NCI-H345 (cell line): ENCODE data around the gene SETSIP.
"Not testable (repeated sequence)": the region's sequence is repeated elsewhere in the genome, so short reads cannot be mapped to it uniquely, and the experiment has no call there.

ENCODE experiments used
- DNase-seq: peaks from one replicate; lab custom pipeline; 2025; lab: John Stamatoyannopoulos, UW

The SETSIP gene, protein sequence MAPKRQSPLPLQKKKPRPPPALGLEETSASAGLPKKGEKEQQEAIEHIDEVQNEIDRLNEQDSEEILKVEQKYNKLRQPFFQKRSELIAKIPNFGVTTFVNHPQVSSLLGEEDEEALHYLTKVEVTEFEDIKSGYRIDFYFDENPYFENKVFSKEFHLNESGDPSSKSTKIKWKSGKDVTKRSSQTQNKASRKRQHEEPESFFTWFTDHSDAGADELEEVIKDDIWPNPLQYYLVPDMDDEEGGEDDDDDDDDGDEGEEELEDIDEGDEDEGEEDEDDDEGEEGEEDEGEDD

DNA sequence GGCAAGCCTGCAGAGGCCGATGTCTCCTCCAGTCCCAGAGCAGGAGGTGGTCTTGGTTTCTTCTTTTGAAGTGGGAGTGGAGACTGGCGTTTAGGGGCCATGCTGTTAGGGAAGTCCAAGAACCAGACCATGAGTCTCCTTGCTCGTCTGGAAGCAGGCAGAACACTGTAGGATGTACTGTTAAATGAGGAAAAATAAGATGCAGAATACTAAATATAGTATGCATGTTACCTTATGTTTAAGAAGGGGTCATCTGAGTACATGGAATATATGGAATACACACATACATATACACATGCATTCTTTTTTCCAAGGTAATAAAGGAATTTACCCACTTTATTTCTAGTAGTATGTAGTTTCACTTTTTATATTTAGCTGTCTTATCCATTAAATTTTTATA, at the start of gene SETSIP:
SETSIP (minus strand) TSS at position 101 of the 400 bp plus-strand sequence; CDS start at position 101, 0 bp downstream.
- DNase-seq = no peak

- no peak for DNase-seq
Measured at GRCh38 chr1:92123868-92124267, 48.7 kb upstream of the SETSIP start.

DNA sequence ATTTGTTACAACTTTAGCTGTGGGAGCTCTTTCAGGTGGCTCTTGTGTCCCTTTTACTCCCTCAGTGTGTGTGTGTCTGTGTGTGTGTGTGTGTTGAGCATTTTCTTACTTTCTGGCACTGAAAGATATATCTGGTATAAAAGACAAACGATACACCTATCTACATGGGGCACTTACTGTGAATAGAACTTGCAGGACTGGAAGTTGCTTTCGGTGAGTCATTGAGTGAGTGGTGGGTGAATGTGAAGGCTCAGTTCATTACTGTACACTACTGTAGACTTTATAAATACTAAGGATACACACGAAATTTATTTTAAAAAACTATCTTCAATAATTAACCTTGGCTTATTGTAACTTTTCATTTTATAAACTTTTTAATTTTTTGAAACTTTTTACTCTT, 43.6 kb upstream of the SETSIP start:
- no peak for DNase-seq

DNA sequence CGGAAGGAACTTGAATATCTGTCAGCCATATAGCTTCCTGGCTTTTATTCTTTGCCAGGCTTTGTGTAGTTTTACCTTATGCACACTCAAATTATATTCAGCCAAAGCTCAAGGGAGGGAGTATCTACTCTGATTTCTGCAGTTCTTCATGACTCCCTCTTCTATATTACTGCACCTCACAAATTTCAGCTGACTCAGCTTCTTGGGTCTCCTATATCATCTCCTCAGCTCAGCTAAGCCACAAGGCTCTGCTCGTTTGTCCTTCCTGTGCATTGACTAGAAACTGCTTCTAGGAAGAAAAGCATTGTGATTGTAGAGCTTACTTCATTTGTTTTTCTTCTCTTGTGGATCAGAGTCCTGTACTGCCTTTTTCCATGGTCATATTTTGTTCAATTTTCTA, 42.3 kb upstream of the SETSIP start:
- DNase-seq = no peak

DNA sequence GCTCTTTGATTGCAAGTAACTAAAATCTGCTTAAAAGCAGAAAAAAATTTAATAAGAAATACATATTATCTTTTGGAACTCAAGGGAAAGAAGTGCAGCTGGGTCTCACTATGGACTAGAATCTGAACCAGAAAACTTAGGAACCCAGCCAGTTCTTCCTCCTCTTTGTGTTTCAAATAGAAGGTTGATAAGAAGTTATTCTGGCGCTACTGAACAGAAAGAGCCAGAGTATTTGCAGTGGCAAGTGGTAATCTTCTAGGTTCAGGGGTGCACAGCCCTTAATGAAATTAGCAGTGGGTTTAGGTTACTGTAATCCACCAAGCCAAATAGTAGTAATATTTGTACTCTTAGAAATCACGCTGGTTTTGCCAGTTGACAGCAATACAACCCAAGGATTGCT, 33.4 kb upstream of the SETSIP start:
- DNase-seq = no peak

GRCh38 chr1:92105546-92106081, 30.4 kb upstream of the SETSIP start:
- no peak for DNase-seq

DNA sequence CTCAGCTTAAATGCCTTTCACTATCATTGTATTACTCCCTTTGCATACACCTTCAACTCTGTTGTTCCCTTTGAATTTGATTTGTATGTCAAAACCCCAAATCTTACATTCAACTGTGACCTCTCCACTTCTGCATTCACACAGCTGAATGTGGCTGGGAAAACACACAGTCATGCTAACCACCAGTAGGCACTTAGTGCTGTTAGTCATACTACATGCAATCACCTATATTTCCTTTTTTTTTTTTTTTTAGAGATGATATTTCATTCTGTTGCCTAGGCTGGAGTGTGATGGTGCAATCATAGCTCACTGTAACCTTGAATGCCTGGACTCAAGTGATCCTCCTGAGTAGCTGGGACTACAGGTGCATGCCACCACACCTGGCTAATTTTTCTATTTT, 21.1 kb upstream of the SETSIP start:
- DNase-seq = no peak

- DNase-seq = no peak
Measured at GRCh38 chr1:92095874-92096273, 20.7 kb upstream of the SETSIP start.

DNA sequence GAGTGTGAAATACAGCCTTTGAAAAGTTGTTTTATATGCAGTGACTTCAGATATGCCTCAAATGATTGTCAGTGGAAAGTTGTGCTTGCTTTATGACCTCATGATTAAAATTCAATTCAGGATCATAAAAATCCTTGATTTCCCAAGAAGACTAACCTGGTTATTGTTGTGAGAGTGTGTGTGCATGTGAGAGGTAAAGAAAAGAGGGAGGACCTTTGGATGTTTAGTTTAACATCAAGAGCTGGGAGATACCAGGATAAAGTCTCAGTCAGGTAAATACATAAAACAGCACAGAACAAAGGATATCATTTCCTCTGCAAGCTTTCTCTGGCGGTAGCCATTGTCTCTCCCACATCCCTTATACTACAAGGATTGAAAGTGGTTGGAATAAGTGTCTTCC, 19.4 kb upstream of the SETSIP start:
- DNase-seq = no peak

- DNase-seq = no peak
Measured at GRCh38 chr1:92094090-92094489, 18.9 kb upstream of the SETSIP start.

- no peak for DNase-seq
Measured at GRCh38 chr1:92091625-92092024, 16.4 kb upstream of the SETSIP start.

GRCh38 chr1:92087542-92087941, 12.3 kb upstream of the SETSIP start:
- peak; percentile 52 for DNase-seq

- no peak for DNase-seq
Measured at GRCh38 chr1:92085727-92086126, 10.5 kb upstream of the SETSIP start.

- DNase-seq = no peak
Measured at GRCh38 chr1:92084651-92085050, 9.4 kb upstream of the SETSIP start.

- no peak for DNase-seq
Measured at GRCh38 chr1:92081031-92081430, 5.8 kb upstream of the SETSIP start.

DNA sequence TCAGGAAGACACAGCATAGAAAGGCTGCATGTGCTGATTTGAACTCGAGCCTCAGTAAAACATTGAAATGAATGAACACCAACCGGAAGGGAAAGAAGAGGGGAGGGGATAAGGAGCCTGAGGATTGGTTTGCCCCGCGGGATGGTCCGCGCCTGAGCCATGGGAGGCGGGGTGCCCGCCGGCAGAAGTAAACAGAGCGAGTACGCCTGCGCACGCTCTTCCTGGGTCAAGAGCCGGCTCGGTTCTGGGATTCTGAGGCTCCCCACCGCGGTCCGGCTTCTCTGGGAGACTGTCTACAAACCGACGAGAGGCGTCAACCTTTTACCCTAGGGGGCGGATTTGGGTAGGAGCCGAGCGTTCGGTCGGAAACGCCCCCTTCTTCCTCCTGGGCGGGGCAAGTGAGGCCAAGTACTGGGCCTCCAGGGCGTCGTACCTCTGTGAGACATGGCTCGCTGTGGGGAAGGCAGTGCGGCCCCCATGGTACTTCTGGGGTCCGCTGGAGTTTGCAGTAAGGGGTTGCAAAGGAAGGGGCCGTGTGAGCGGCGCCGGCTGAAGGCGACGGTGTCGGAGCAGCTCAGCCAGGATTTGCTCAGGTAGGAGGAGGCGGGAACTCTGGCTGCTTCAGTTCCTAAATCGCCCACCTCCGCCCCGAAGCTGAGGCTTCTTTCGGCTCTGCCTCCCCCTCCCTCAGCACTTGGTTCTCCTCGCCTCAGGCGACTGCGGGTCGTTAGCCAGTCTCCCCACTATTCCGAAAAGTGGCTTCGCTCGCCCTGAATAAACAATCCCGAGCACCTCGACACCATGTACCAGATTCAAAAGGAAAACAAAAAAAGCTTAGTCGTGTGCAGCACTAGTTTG, 5.1 kb upstream of the SETSIP start, which contains the start of gene BTBD8:
BTBD8 (plus strand) TSS at position 218 of the 858 bp plus-strand sequence; CDS start at position 445, 227 bp downstream.
- peak; percentile 88 for DNase-seq

DNA sequence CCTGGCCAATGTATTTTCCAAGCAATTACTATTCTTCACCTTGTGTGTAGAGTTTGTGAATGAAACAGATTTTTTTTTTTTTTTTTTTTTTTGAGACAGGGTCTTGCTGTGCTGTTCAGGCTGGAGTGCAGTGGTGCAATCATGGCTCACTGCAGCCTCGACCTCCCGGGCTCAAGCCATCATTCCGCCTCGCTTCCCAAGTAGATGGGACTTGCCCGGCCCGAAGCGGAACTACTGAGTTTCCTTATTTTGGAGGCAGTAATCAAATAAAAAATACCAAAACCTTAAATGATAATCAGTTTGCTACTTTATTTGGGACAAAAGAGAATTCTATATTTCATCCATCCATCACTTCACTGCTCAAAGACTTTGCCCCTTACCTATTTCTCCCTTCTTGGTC, 4.2 kb upstream of the SETSIP start:
- no peak for DNase-seq

GRCh38 chr1:92078077-92078476, 2.9 kb upstream of the SETSIP start:
- not testable (repeated sequence) for DNase-seq

DNA sequence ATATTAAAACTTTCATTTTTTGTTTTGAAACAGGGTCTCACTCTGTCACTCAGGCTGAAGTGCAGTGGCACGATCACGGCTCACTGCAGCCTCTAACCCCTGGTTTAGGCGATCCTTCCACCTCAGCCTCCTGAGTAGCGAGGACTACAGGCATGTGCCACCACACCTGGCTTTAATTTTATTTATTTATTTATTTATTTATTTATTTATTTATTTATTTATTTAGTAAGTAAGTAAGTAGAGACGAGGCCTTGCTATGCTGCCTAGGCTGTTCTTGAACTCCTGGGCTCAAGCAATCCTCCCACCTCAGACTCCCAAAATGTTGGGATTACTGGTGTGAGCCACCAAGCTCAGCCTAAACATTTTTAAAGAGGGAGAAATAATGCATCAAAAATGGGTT, 1.2 kb upstream of the SETSIP start:
- no peak for DNase-seq

DNA sequence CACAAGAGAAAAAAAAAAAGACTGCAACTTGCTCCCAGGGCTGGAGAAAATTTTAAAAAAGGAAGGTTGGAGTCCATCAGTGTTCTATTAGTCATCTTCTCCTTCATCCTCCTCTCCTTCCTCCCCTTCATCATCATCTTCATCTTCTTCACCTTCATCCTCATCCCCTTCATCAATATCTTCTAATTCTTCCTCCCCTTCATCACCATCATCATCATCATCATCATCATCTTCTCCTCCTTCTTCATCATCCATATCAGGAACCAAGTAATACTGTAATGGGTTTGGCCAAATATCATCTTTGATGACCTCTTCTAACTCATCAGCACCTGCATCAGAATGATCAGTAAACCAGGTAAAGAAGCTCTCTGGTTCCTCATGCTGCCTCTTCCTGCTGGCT, 765 bp downstream of the SETSIP start:
- DNase-seq = not testable (repeated sequence)

DNA sequence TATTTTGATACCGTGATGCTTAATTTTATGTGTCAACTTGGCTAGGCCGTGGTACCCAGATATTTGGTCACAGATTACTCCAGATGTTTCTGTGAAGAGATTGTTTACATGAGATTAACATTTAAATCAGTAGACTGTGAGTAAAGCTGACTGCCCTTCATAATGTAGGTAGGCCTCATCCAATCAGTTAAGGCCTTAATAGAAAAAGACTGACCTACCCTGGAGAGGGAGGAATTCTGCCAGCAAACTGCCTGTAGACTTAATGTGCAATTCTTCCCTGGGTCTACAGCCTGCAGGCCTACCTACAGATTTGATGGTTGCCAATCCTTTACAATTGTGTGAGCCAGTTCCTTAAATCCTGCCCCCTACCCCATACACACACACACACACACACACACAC, 4.3 kb downstream of the SETSIP start:
- no peak for DNase-seq

DNA sequence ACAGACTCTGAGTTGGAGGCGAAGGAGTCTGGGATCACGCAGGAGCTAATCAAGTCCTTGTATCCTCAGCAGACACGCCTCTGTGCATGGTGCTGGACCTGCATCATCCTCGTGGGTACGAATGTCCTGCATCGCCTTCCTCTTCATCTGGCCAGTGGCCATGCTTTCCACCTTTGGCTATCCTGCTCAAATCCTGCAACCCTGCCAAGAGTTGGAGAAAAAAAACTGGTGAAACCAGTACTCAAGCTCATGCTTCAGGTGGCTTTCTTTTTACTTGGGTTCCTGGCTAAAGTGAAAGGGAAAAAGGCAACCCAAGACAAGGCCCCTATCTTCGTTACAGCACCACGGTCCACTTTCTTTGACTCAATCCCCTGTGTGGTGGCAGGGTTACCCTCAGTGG, 8.9 kb downstream of the SETSIP start:
- no peak for DNase-seq

DNA sequence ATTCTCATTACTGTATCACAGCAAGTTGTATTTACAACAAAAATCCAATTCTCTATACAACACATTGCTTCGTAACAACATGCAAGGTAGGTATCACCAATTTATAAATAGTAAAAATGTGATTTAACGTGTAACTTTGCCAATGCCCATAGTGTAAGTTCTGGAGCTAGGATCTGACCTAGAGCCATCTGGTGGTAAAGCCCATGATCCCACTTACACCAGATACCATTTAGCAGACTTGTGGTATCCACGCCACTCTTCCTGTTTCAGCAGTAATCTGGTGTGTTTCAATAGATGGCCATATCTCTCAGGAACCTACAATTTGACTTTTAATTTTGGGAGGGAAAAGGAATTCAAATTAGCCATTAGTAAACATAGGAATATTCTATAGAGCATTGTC, 10.2 kb downstream of the SETSIP start:
- DNase-seq = no peak
